ENCODE measurements around the gene MAPKAPK3.

MAPKAPK3 gene

GRCh38 chr3:50637945-50638344 is 21.0 kb downstream of the MAPKAPK3 start:
- Mint-ChIP-seq H3K9me3 (no peaks in the 10 kb centered on the region), H3K27ac (peak overlapping the region in 1 of 3 experiments; percentile 14), H3K36me3 (ENCODE audit: low read depth) (peaks cover 5% of the 10 kb centered on the region)

GRCh38 chr3:50639055-50639494 is 22.1 kb downstream of the MAPKAPK3 start:
- H3K4me1 Mint-ChIP-seq = peaks cover 13% of the 10 kb centered on the region
- no peak for TF ChIP-seq CTCF (IDR thresholded peaks at IDR 0.05; ENCODE audit: unreplicated experiment in 3 of 3)
- no peak overlapping the region for H3K27ac Mint-ChIP-seq
- no peak overlapping the region for H3K4me3 Mint-ChIP-seq
- H3K9me3 Mint-ChIP-seq = no peaks in the 10 kb centered on the region
- no peaks in the 10 kb centered on the region for H3K27me3 Mint-ChIP-seq (ENCODE audit: low read depth)
- peaks cover 10% of the 10 kb centered on the region for H3K36me3 Mint-ChIP-seq (ENCODE audit: low read depth)

More at GRCh38 chr3:50637945-50638344, 21.0 kb downstream of the MAPKAPK3 start:
- no peak overlapping the region for H3K4me3 Mint-ChIP-seq
- peaks cover 15% of the 10 kb centered on the region for H3K4me1 Mint-ChIP-seq
- no peaks in the 10 kb centered on the region for H3K27me3 Mint-ChIP-seq (ENCODE audit: low read depth)
- no peak for TF ChIP-seq CTCF (IDR thresholded peaks at IDR 0.05; ENCODE audit: unreplicated experiment in 3 of 3)

- Mint-ChIP-seq H3K27ac (no peak overlapping the region), H3K9me3 (no peaks in the 10 kb centered on the region), H3K27me3 (ENCODE audit: low read depth) (no peaks in the 10 kb centered on the region), H3K4me1 (peaks cover 14% of the 10 kb centered on the region), H3K4me3 (no peak overlapping the region), H3K36me3 (ENCODE audit: low read depth) (peaks cover 20% of the 10 kb centered on the region)
- TF ChIP-seq CTCF (IDR thresholded peaks at IDR 0.05; ENCODE audit: unreplicated experiment in 3 of 3) = no peak
Measured at GRCh38 chr3:50642382-50642781, 25.4 kb downstream of the MAPKAPK3 start.

- no peak overlapping the region for H3K4me3 Mint-ChIP-seq
- H3K27me3 Mint-ChIP-seq (ENCODE audit: low read depth) = no peaks in the 10 kb centered on the region
- H3K36me3 Mint-ChIP-seq (ENCODE audit: low read depth) = peaks cover 20% of the 10 kb centered on the region
- peaks cover 9% of the 10 kb centered on the region for H3K4me1 Mint-ChIP-seq
- TF ChIP-seq CTCF (IDR thresholded peaks at IDR 0.05; ENCODE audit: unreplicated experiment in 3 of 3) = no peak
- no peaks in the 10 kb centered on the region for H3K9me3 Mint-ChIP-seq
- peak overlapping the region; percentile 13 to 61 (median 17) for H3K27ac Mint-ChIP-seq
Measured at GRCh38 chr3:50644561-50644960, 27.6 kb downstream of the MAPKAPK3 start.

GRCh38 chr3:50645378-50645777 is 28.4 kb downstream of the MAPKAPK3 start:
- Mint-ChIP-seq H3K27ac (no peak overlapping the region), H3K36me3 (ENCODE audit: low read depth) (peaks cover 20% of the 10 kb centered on the region), H3K4me3 (no peak overlapping the region), H3K9me3 (no peaks in the 10 kb centered on the region), H3K27me3 (ENCODE audit: low read depth) (no peaks in the 10 kb centered on the region), H3K4me1 (peaks cover 12% of the 10 kb centered on the region)
- no peak for TF ChIP-seq CTCF (IDR thresholded peaks at IDR 0.05; ENCODE audit: unreplicated experiment in 3 of 3)

GRCh38 chr3:50648313-50648712 is 31.4 kb downstream of the MAPKAPK3 start:
- Mint-ChIP-seq H3K27me3 (ENCODE audit: low read depth) (no peaks in the 10 kb centered on the region), H3K4me1 (peaks cover 20% of the 10 kb centered on the region), H3K4me3 (no peak overlapping the region), H3K27ac (no peak overlapping the region), H3K9me3 (no peaks in the 10 kb centered on the region), H3K36me3 (ENCODE audit: low read depth) (peaks cover 15% of the 10 kb centered on the region)
- no peak for TF ChIP-seq CTCF (IDR thresholded peaks at IDR 0.05; ENCODE audit: unreplicated experiment in 3 of 3)
